Measurements from ENCODE around the gene NPHS1. TPM values are rescaled to one million over a fixed set of nuclear protein-coding genes. Genes with fewer than 3 reads are reported as not detected.

NPHS1 gene
- polyA plus RNA-seq, 1 experiment = not detected

DNA sequence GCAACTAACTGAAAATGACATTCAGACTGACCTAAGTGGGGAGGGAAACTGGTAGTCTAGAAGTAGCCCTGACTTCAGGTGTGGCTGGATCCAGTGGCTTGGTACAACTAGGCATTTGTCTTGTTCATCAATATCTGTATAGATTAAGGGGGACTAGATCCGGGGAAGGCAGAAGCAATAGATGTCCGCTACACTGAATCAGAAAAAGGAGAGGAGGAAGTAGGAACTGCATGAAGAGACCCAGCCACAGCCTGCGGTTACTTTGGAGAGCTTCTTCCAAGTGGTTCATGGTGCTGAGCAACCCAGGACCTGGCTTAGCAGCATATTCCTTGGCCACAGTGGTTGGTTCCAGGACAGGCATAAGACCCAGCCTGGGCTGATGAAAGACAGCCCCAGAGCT is 29.7 kb downstream of the NPHS1 start:
- POLR2A ChIA-PET = no interaction called here
- Histone ChIP-seq H3K4me3 (ENCODE audit: low read depth, low read length) (no peak overlapping the region), H3K27me3 (ENCODE audit: control insufficient read depth, insufficient read depth, low read length) (peaks cover 4% of the 10 kb centered on the region), H3K9me3 (ENCODE audit: control insufficient read depth, insufficient read depth, low read length) (no peaks in the 10 kb centered on the region), H3K27ac (ENCODE audit: low read depth, low read length) (no peak overlapping the region)
- no peak for DNase-seq (ENCODE audit: low read depth, low spot score)
- CTCF ChIA-PET = no interaction called here
- TF ChIP-seq, protein P1, sequence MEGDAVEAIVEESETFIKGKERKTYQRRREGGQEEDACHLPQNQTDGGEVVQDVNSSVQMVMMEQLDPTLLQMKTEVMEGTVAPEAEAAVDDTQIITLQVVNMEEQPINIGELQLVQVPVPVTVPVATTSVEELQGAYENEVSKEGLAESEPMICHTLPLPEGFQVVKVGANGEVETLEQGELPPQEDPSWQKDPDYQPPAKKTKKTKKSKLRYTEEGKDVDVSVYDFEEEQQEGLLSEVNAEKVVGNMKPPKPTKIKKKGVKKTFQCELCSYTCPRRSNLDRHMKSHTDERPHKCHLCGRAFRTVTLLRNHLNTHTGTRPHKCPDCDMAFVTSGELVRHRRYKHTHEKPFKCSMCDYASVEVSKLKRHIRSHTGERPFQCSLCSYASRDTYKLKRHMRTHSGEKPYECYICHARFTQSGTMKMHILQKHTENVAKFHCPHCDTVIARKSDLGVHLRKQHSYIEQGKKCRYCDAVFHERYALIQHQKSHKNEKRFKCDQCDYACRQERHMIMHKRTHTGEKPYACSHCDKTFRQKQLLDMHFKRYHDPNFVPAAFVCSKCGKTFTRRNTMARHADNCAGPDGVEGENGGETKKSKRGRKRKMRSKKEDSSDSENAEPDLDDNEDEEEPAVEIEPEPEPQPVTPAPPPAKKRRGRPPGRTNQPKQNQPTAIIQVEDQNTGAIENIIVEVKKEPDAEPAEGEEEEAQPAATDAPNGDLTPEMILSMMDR (IDR thresholded peaks at IDR 0.05; ENCODE audit: low read depth, low read length) = no peak

DNA sequence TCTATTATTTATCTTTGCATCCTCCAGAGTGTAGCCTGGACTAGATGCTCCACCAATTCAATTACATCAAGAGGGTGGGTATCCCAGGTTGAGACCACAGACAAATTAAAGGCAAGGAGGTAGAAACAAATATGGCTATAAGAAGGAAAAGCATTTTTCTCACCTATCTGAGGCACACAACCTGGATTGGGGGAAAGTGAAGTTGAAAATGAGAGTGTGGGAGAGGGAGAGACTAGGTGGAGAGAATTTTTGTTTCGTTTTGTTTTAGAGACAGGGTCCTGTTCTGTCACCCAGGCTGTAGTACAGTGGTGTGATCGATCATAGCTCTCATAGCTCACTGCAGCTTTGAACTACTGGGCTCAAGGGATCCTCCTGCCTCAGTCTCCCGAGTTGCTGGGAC is 33.9 kb downstream of the NPHS1 start:
- H3K9me3 ChIP-seq (ENCODE audit: control insufficient read depth, insufficient read depth, low read length) = no peaks in the 10 kb centered on the region
- no peak overlapping the region for H3K4me3 ChIP-seq (ENCODE audit: low read depth, low read length)
- H3K27me3 ChIP-seq (ENCODE audit: control insufficient read depth, insufficient read depth, low read length) = peaks cover 10% of the 10 kb centered on the region
- no peak overlapping the region for H3K27ac ChIP-seq (ENCODE audit: low read depth, low read length)
- CTCF ChIA-PET = interaction anchor here (0.5 to 2.3 kb wide), 3 partner anchors 122 to 822 kb away, joined by 4 to 22 read pairs (median 5); no protein-coding TSS in a partner anchor
- POLR2A ChIA-PET = no interaction called here
- no peak for DNase-seq (ENCODE audit: low read depth, low spot score)
- TF ChIP-seq, protein P1 (IDR thresholded peaks at IDR 0.05; ENCODE audit: low read depth, low read length) = no peak

DNA sequence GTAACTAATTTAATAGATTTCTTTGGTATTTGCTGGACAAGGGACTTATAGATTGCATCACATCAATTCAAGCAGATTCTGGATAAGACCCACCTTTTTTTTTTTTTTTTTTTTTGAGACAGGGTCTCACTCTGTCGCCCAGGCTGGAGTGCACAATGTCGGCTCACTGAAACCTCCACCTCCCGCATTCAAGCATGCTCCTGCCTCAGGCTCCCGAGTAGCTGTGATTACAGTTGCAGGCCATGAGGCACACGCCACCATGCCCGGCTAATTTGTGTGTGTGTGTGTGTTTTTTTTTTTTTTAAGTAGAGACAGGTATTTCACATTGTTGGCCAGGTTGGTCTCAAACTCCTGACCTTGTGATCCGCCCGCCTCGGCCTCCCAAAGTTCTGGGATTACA is 35.5 kb downstream of the NPHS1 start:
- ChIA-PET POLR2A (no interaction called here), CTCF (no interaction called here)
- Histone ChIP-seq H3K27ac (ENCODE audit: low read depth, low read length) (no peak overlapping the region), H3K27me3 (ENCODE audit: control insufficient read depth, insufficient read depth, low read length) (peaks cover 17% of the 10 kb centered on the region), H3K9me3 (ENCODE audit: control insufficient read depth, insufficient read depth, low read length) (no peaks in the 10 kb centered on the region), H3K4me3 (ENCODE audit: low read depth, low read length) (no peak overlapping the region)
- TF ChIP-seq, protein P1 (IDR thresholded peaks at IDR 0.05; ENCODE audit: low read depth, low read length) = no peak
- no peak for DNase-seq (ENCODE audit: low read depth, low spot score)

DNA sequence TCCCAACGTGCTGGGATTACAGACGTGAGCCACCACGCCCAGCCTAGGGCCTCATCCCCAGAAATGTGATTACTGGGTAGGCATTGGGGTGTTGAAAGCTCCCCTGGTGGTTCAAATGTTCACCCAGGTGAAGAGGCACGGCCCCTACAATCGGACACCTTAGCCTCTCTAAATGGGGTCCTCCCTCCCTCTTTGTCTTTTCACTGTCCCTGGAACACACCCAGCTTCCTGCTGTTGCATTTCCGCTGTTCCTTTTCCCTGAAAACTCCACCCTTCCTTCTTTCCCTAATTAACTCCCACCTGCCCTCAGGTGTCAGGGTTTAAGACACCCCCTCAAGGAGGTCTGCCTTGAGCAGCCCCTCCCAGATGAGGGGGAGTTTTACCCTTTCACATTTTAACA is 36.0 kb downstream of the NPHS1 start:
- H3K4me3 ChIP-seq (ENCODE audit: low read depth, low read length) = no peak overlapping the region
- ChIA-PET POLR2A (no interaction called here), CTCF (no interaction called here)
- DNase-seq (ENCODE audit: low read depth, low spot score) = no peak
- TF ChIP-seq, protein P1 (IDR thresholded peaks at IDR 0.05; ENCODE audit: low read depth, low read length) = no peak
- no peaks in the 10 kb centered on the region for H3K9me3 ChIP-seq (ENCODE audit: control insufficient read depth, insufficient read depth, low read length)
- no peak overlapping the region for H3K27ac ChIP-seq (ENCODE audit: low read depth, low read length)
- peaks cover 22% of the 10 kb centered on the region for H3K27me3 ChIP-seq (ENCODE audit: control insufficient read depth, insufficient read depth, low read length)

DNA sequence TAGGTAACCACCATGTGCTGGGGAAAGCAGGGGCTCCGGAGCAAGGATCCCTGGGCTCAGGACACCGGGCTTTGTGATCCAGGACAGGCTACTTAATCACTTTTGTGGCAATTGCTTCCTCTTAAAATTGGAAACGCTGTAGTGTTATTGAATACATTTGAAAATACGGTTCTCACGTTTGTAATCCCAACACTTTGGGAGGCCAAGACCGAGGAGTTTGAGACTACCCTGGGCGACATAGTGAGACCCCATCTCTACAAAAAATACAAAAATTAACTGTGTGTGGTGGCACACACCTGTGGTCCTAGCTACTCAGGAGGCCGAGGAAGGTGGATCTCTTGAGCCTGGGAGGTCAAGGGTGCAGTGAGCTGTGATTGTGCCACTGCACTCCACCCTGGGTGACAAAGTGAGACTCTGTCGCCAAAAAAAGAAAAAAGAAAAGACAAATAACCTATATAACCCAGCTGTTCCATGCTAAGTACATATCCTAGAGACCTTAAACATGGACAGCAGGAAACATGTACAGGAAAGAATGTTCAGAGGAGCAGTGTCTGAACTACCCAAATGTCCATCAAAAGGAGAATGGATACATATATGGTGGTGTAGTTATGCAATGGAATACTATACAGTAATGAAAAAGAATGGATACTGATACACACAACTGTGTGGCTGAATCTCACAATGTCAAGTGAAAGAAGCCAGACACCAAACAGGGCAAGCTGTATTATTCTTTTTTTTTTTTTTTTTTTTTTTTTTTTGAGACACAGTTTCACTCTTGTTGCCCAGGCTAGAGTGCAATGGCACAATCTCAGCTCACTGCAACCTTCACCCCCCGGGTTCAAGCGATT is 39.0 kb downstream of the NPHS1 start:
- Histone ChIP-seq H3K27ac (ENCODE audit: low read depth, low read length) (no peak overlapping the region), H3K4me3 (ENCODE audit: low read depth, low read length) (no peak overlapping the region), H3K9me3 (ENCODE audit: control insufficient read depth, insufficient read depth, low read length) (no peaks in the 10 kb centered on the region), H3K27me3 (ENCODE audit: control insufficient read depth, insufficient read depth, low read length) (peaks cover 18% of the 10 kb centered on the region)
- TF ChIP-seq, protein P1 (IDR thresholded peaks at IDR 0.05; ENCODE audit: low read depth, low read length) = no peak
- POLR2A ChIA-PET = no interaction called here
- no peak for DNase-seq (ENCODE audit: low read depth, low spot score)
- CTCF ChIA-PET = no interaction called here
